ENCODE results near the gene ADAM20.

DNA sequence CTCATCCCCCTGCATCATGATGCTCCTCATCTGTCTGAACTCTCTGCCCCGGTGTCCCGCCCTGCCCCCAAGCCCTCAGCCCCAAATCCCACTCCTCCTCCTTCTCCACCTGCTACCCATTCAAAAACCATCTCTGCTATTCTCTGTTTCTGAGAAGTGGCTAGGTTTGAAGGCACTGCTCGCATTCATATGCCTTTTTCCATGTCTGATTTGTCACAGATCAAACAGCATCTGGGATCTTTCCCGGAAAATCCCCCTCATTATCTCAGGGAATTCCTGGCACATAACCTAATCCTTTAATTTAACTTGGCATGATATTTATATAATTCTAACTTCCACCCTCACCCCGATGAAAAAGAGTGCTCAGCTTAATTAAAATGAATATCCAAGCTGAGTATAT is 3.3 kb upstream of the ADAM20 start:
- TF ChIP-seq, protein P1, sequence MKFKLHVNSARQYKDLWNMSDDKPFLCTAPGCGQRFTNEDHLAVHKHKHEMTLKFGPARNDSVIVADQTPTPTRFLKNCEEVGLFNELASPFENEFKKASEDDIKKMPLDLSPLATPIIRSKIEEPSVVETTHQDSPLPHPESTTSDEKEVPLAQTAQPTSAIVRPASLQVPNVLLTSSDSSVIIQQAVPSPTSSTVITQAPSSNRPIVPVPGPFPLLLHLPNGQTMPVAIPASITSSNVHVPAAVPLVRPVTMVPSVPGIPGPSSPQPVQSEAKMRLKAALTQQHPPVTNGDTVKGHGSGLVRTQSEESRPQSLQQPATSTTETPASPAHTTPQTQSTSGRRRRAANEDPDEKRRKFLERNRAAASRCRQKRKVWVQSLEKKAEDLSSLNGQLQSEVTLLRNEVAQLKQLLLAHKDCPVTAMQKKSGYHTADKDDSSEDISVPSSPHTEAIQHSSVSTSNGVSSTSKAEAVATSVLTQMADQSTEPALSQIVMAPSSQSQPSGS (tag by site-specific recombination; IDR thresholded peaks at IDR 0.05; ENCODE audit: low read depth) = no peak
- TF ChIP-seq ZNF654 (tag by site-specific recombination; IDR thresholded peaks at IDR 0.05; ENCODE audit: low read depth) = no peak
- TF ChIP-seq, protein P2, sequence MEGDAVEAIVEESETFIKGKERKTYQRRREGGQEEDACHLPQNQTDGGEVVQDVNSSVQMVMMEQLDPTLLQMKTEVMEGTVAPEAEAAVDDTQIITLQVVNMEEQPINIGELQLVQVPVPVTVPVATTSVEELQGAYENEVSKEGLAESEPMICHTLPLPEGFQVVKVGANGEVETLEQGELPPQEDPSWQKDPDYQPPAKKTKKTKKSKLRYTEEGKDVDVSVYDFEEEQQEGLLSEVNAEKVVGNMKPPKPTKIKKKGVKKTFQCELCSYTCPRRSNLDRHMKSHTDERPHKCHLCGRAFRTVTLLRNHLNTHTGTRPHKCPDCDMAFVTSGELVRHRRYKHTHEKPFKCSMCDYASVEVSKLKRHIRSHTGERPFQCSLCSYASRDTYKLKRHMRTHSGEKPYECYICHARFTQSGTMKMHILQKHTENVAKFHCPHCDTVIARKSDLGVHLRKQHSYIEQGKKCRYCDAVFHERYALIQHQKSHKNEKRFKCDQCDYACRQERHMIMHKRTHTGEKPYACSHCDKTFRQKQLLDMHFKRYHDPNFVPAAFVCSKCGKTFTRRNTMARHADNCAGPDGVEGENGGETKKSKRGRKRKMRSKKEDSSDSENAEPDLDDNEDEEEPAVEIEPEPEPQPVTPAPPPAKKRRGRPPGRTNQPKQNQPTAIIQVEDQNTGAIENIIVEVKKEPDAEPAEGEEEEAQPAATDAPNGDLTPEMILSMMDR (tag by site-specific recombination; IDR thresholded peaks at IDR 0.05) = no peak
- TF ChIP-seq ZFP37 (tag by site-specific recombination; IDR thresholded peaks at IDR 0.05) = no peak
- no peak for TF ChIP-seq ZFP3 (tag by site-specific recombination; IDR thresholded peaks at IDR 0.05; ENCODE audit: low read depth)
- TF ChIP-seq ZNF174 (tag by site-specific recombination; IDR thresholded peaks at IDR 0.05) = no peak
- no peak for TF ChIP-seq ZFP69B (tag by site-specific recombination; IDR thresholded peaks at IDR 0.05)
